IPS-11a (cell line): ENCODE results near the gene PDE1C.
"Not testable (repeated sequence)": the region's sequence is repeated elsewhere in the genome, so short reads cannot be mapped to it uniquely, and the experiment has no call there.

ENCODE experiments used
- H3K4me3 ChIP-seq: one replicate; pipeline ENCODE4 v1.5.1; 2013; ENCODE audit warnings: low read depth, low read length, control low read depth

The PDE1C gene

GRCh38 chr7:31855530-31855929, 214.7 kb downstream of the PDE1C start:
- H3K4me3 ChIP-seq = no peak overlapping the region

- H3K4me3 ChIP-seq = no peak overlapping the region
Measured at GRCh38 chr7:31853380-31853779, 216.8 kb downstream of the PDE1C start.

- H3K4me3 ChIP-seq = no peak overlapping the region
Measured at GRCh38 chr7:31852462-31852861, 217.7 kb downstream of the PDE1C start.

- H3K4me3 ChIP-seq = no peak overlapping the region
Measured at GRCh38 chr7:31851119-31851518, 219.1 kb downstream of the PDE1C start.

GRCh38 chr7:31850601-31851000, 219.6 kb downstream of the PDE1C start:
- no peak overlapping the region for H3K4me3 ChIP-seq

GRCh38 chr7:31850066-31850465, 220.1 kb downstream of the PDE1C start:
- no peak overlapping the region for H3K4me3 ChIP-seq

- no peak overlapping the region for H3K4me3 ChIP-seq
Measured at GRCh38 chr7:31835471-31835870, 234.7 kb downstream of the PDE1C start.

GRCh38 chr7:31833625-31834024, 236.6 kb downstream of the PDE1C start:
- H3K4me3 ChIP-seq = not testable (repeated sequence)

GRCh38 chr7:31828520-31828919, 241.7 kb downstream of the PDE1C start:
- no peak overlapping the region for H3K4me3 ChIP-seq

- no peak overlapping the region for H3K4me3 ChIP-seq
Measured at GRCh38 chr7:31825576-31825975, 244.6 kb downstream of the PDE1C start.

- no peak overlapping the region for H3K4me3 ChIP-seq
Measured at GRCh38 chr7:31819031-31819430, 251.2 kb downstream of the PDE1C start.

- no peak overlapping the region for H3K4me3 ChIP-seq
Measured at GRCh38 chr7:31816810-31817209, 253.4 kb downstream of the PDE1C start.

- no peak overlapping the region for H3K4me3 ChIP-seq
Measured at GRCh38 chr7:31815796-31816195, 254.4 kb downstream of the PDE1C start.

GRCh38 chr7:31814187-31814586, 256.0 kb downstream of the PDE1C start:
- no peak overlapping the region for H3K4me3 ChIP-seq

- H3K4me3 ChIP-seq = no peak overlapping the region
Measured at GRCh38 chr7:31811650-31812461, 258.4 kb downstream of the PDE1C start.

- no peak overlapping the region for H3K4me3 ChIP-seq
Measured at GRCh38 chr7:31805209-31805818, 264.9 kb downstream of the PDE1C start.

GRCh38 chr7:31796375-31796774, 273.8 kb downstream of the PDE1C start:
- H3K4me3 ChIP-seq = no peak overlapping the region

GRCh38 chr7:31794851-31795344, 275.3 kb downstream of the PDE1C start:
- no peak overlapping the region for H3K4me3 ChIP-seq

- no peak overlapping the region for H3K4me3 ChIP-seq
Measured at GRCh38 chr7:31791881-31792280, 278.3 kb downstream of the PDE1C start.

GRCh38 chr7:31788883-31789680, 281.1 kb downstream of the PDE1C start:
- no peak overlapping the region for H3K4me3 ChIP-seq

- H3K4me3 ChIP-seq = no peak overlapping the region
Measured at GRCh38 chr7:31788445-31788844, 281.8 kb downstream of the PDE1C start.

- H3K4me3 ChIP-seq = no peak overlapping the region
Measured at GRCh38 chr7:31786326-31786725, 283.9 kb downstream of the PDE1C start.
